ENCODE data around the gene POLD1. TPM values are rescaled to one million over a fixed set of nuclear protein-coding genes. Genes with fewer than 3 reads are reported as not detected.

Gene POLD1
- total RNA-seq, 1 experiment from 2014 or later = 81.9 TPM

GRCh38 chr19:50430888-50431342 is 46.8 kb downstream of the POLD1 start:
- intact Hi-C loops (cut with micrococcal nuclease; ENCODE audit: unreplicated experiment) = no loop called here
- CTCF ChIA-PET = no interaction called here
- DNase-seq = no peak
- H3K4me1 Mint-ChIP-seq (ENCODE audit: low read depth, unreplicated experiment) = no peaks in the 10 kb centered on the region
- no peaks in the 10 kb centered on the region for H3K9me3 Mint-ChIP-seq (ENCODE audit: low read depth, unreplicated experiment)
- no peak for TF ChIP-seq CTCF (IDR thresholded peaks at IDR 0.05; ENCODE audit: unreplicated experiment)
- H3K4me3 Mint-ChIP-seq (ENCODE audit: low read depth, unreplicated experiment) = peak overlapping the region; percentile 75
- H3K36me3 Mint-ChIP-seq (ENCODE audit: insufficient read depth, unreplicated experiment) = peaks cover 27% of the 10 kb centered on the region
- no TSS peak for BruUV-seq (replicated peaks)
- peak overlapping the region; percentile 11 for H3K27ac Mint-ChIP-seq (ENCODE audit: unreplicated experiment)
- peaks cover 66% of the 10 kb centered on the region for H3K27me3 Mint-ChIP-seq (ENCODE audit: unreplicated experiment)

GRCh38 chr19:50431343-50432220 is 47.4 kb downstream of the POLD1 start:
- Mint-ChIP-seq H3K9me3 (ENCODE audit: low read depth, unreplicated experiment) (no peaks in the 10 kb centered on the region), H3K36me3 (ENCODE audit: insufficient read depth, unreplicated experiment) (peaks cover 27% of the 10 kb centered on the region), H3K4me1 (ENCODE audit: low read depth, unreplicated experiment) (no peaks in the 10 kb centered on the region), H3K4me3 (ENCODE audit: low read depth, unreplicated experiment) (peak overlapping the region; percentile 75), H3K27ac (ENCODE audit: unreplicated experiment) (peak overlapping the region; percentile 87), H3K27me3 (ENCODE audit: unreplicated experiment) (peaks cover 73% of the 10 kb centered on the region)
- DNase-seq = peak; percentile 91
- no TSS peak for BruUV-seq (replicated peaks)
- intact Hi-C loops (cut with micrococcal nuclease; ENCODE audit: unreplicated experiment) = no loop called here
- CTCF ChIA-PET = no interaction called here
- no peak for TF ChIP-seq CTCF (IDR thresholded peaks at IDR 0.05; ENCODE audit: unreplicated experiment)

- no peaks in the 10 kb centered on the region for H3K4me1 Mint-ChIP-seq (ENCODE audit: low read depth, unreplicated experiment)
- H3K27me3 Mint-ChIP-seq (ENCODE audit: unreplicated experiment) = peaks cover 81% of the 10 kb centered on the region
- H3K4me3 Mint-ChIP-seq (ENCODE audit: low read depth, unreplicated experiment) = peak within 1 kb of the TSS; percentile 75
- peak within 1 kb of the TSS; percentile 87 for H3K27ac Mint-ChIP-seq (ENCODE audit: unreplicated experiment)
- peaks cover 27% of the 10 kb centered on the region for H3K36me3 Mint-ChIP-seq (ENCODE audit: insufficient read depth, unreplicated experiment)
- BruUV-seq (replicated peaks) = no TSS peak
- no peaks in the 10 kb centered on the region for H3K9me3 Mint-ChIP-seq (ENCODE audit: low read depth, unreplicated experiment)
- peak; percentile 24 for DNase-seq
- intact Hi-C loops (cut with micrococcal nuclease; ENCODE audit: unreplicated experiment) = no loop called here
- CTCF ChIA-PET = no interaction called here
- TF ChIP-seq CTCF (IDR thresholded peaks at IDR 0.05; ENCODE audit: unreplicated experiment) = no peak
These were observed 48.3 kb downstream of the POLD1 start, which contains the start of gene MYBPC2 for GRCh38 chr19:50432221-50433028. Gene MYBPC2, plus strand, starts transcription at chr19:50432892. Its CDS starts 62 bp downstream, at chr19:50432954.

GRCh38 chr19:50433201-50434180 is 49.3 kb downstream of the POLD1 start:
- Mint-ChIP-seq H3K27ac (ENCODE audit: unreplicated experiment) (peak overlapping the region; percentile 20), H3K4me3 (ENCODE audit: low read depth, unreplicated experiment) (peak overlapping the region; percentile 75), H3K36me3 (ENCODE audit: insufficient read depth, unreplicated experiment) (peaks cover 27% of the 10 kb centered on the region), H3K4me1 (ENCODE audit: low read depth, unreplicated experiment) (no peaks in the 10 kb centered on the region), H3K9me3 (ENCODE audit: low read depth, unreplicated experiment) (no peaks in the 10 kb centered on the region), H3K27me3 (ENCODE audit: unreplicated experiment) (peaks cover 92% of the 10 kb centered on the region)
- CTCF ChIA-PET = no interaction called here
- BruUV-seq (replicated peaks) = no TSS peak
- no peak for DNase-seq
- intact Hi-C loops (cut with micrococcal nuclease; ENCODE audit: unreplicated experiment) = no loop called here
- no peak for TF ChIP-seq CTCF (IDR thresholded peaks at IDR 0.05; ENCODE audit: unreplicated experiment)

Measured in Calu3 (cell line).